Measurements from ENCODE around the gene CCN5.

GRCh38 chr20:44683263-44684046, 31.7 kb upstream of the CCN5 start:
- TF ChIP-seq CTCF (conservative IDR thresholded peaks at IDR 0.05), result peak; percentile 85
- no peak for TF ChIP-seq EZH2 (IDR thresholded peaks at IDR 0.05; ENCODE audit: low read depth)

All from PC-9 (cell line).